OCI-LY7 (cell line): ENCODE data around the gene NHERF2. TPM values are rescaled to one million over a fixed set of nuclear protein-coding genes. Genes with fewer than 3 reads are reported as not detected.
A peak's percentile ranks its signal among the peaks of the same experiment; 100 is the strongest.

Source experiments
- BruUV-seq: library from RNA; stranded (reverse); fragments of 400-500 nt; replicated peaks from 2 replicates; lab custom pipeline; 2021; lab: Mats Ljungman, UMichigan
- CTCF ChIA-PET: fragments of 300-600 bp; sonication (Branson Sonifier 250); formaldehyde crosslinking; loops from one replicate; lab custom pipeline; 2022; ENCODE audit warnings: antibody characterized with exemption; ENCODE audit not compliant: unreplicated experiment; lab: Charles Lee
- POLR2A ChIA-PET: fragments of 300-600 bp; sonication (Branson Sonifier 250); formaldehyde crosslinking; loops from one replicate; lab custom pipeline; 2022; ENCODE audit warnings: antibody characterized with exemption; lab: Charles Lee
- DNase-seq: peaks from one replicate; pipeline ENCODE4 v3.0.0-alpha.2; 2015; ENCODE audit warnings: low spot score
- H2AFZ ChIP-seq: fragments of 200-600 bp; sonication (generic), shearing (Covaris generic); 2 replicates; pipeline ENCODE4 v1.6.1; 2014; ENCODE audit warnings: mild to moderate bottlenecking, antibody characterized with exemption, low read length, moderate library complexity
- H3K27ac ChIP-seq: fragments of 200-600 bp; sonication (generic); 2 replicates; pipeline ENCODE4 v1.5.1; 2014; ENCODE audit warnings: mixed run types, low read depth, mild to moderate bottlenecking, moderate library complexity, low read length, inconsistent platforms; ENCODE audit not compliant: poor library complexity, severe bottlenecking
- H3K36me3 ChIP-seq: fragments of 200-600 bp; sonication (generic); 2 replicates; pipeline ENCODE4 v1.6.1; 2014; ENCODE audit warnings: mild to moderate bottlenecking, antibody characterized with exemption, low read length, moderate library complexity, mixed read lengths; ENCODE audit not compliant: insufficient read depth
- H3K4me1 ChIP-seq: fragments of 200-600 bp; sonication (generic); 2 replicates; pipeline ENCODE4 v1.5.1; 2014; ENCODE audit warnings: mild to moderate bottlenecking, low read length; ENCODE audit not compliant: insufficient read depth, poor library complexity, severe bottlenecking
- H3K4me2 ChIP-seq: fragments of 200-600 bp; sonication (generic); 2 replicates; pipeline ENCODE4 v1.6.1; 2014; ENCODE audit warnings: mild to moderate bottlenecking, low read length
- H3K4me3 ChIP-seq: fragments of 200-600 bp; sonication (generic); 2 replicates; pipeline ENCODE4 v1.5.1; 2014; ENCODE audit warnings: mild to moderate bottlenecking, low read depth, low read length; ENCODE audit not compliant: poor library complexity, severe bottlenecking
- H3K79me2 ChIP-seq: fragments of 200-600 bp; sonication (generic); 2 replicates; pipeline ENCODE4 v1.6.1; 2016; ENCODE audit warnings: low read depth, mild to moderate bottlenecking, low read length, moderate library complexity, mixed read lengths; ENCODE audit not compliant: insufficient read depth
- H3K9me2 ChIP-seq: fragments of 200-600 bp; sonication (generic); 2 replicates; pipeline ENCODE4 v1.6.1; 2016; ENCODE audit warnings: mild to moderate bottlenecking, low read length, mixed read lengths; ENCODE audit not compliant: insufficient read depth
- H3K9me3 ChIP-seq: fragments of 200-600 bp; sonication (generic); 2 replicates; pipeline ENCODE4 v1.6.1; 2014; ENCODE audit warnings: mild to moderate bottlenecking, mixed run types, low read length, mixed read lengths
- H4K20me1 ChIP-seq: fragments of 200-600 bp; sonication (generic); 2 replicates; pipeline ENCODE4 v1.6.1; 2014; ENCODE audit warnings: mild to moderate bottlenecking, antibody characterized with exemption, low read length, moderate library complexity, mixed read lengths; ENCODE audit not compliant: insufficient read depth
- CTCF ChIP-seq: fragments of 200-600 bp; sonication (generic); conservative IDR thresholded peaks from 2 replicates; pipeline ENCODE4 v1.5.1; 2014; ENCODE audit warnings: mild to moderate bottlenecking, antibody characterized with exemption, low read length, moderate library complexity, mixed read lengths
- EZH2phosphoT487 ChIP-seq: fragments of 200-600 bp; sonication (generic); IDR thresholded peaks from 2 replicates; pipeline ENCODE4 v1.6.1; 2018; ENCODE audit warnings: low read depth, borderline replicate concordance, mild to moderate bottlenecking, mixed run types, antibody characterized with exemption, low read length, moderate library complexity, mixed read lengths
- intact Hi-C: fragments of 100-400 bp; cut with micrococcal nuclease; formaldehyde crosslinking; loops from one replicate; pipeline ENCODE4 v1.10.0; 2022; ENCODE audit not compliant: unreplicated experiment
- total RNA-seq, 2 experiments: library from RNA; depleted of rRNA in 1 of 2; stranded (reverse); fragments of >200 nt in 1 of 2; shearing (Covaris generic) in 1 of 2; gene quantifications; 2 replicates each; pipeline ENCODE4 v1.2.3, GENCODE V29; 2014 to 2022

The NHERF2 gene
- total RNA-seq, 2 experiments from 2014 or later: 0.27 TPM; not detected in 1

- intact Hi-C loops: loop anchor here (1.0 kb wide), 1 partner anchor 11 kb away; the partner anchor contains the start of gene TBL3
- Histone ChIP-seq H2AFZ (peak within 1 kb of the TSS; percentile 44; the same call in 1 of the 2 replicates), H3K79me2 (no peaks in the 10 kb centered on the region), H3K9me3 (no peaks in the 10 kb centered on the region), H3K4me1 (peaks cover 14% of the 10 kb centered on the region), H3K9me2 (no peaks in the 10 kb centered on the region), H3K27ac (peak within 1 kb of the TSS; percentile 37), H3K4me2 (peak within 1 kb of the TSS; percentile 85), H3K4me3 (peak within 1 kb of the TSS; percentile 82), H4K20me1 (no peaks in the 10 kb centered on the region), H3K36me3 (peaks cover 18% of the 10 kb centered on the region; the same call in 1 of the 2 replicates)
- ChIA-PET CTCF (no interaction called here), POLR2A (no interaction called here)
- no TSS peak for BruUV-seq
- TF ChIP-seq CTCF (peak; percentile 59; the same call in 1 of the 2 replicates), EZH2phosphoT487 (no peak)
- DNase-seq: peak; percentile 80
Observed at GRCh38 chr16:1983544-1984346, 43.0 kb upstream of the NHERF2 start, which contains the start of gene GFER. GFER (plus strand) TSS chr16:1984193; CDS start chr16:1984219, 26 bp downstream.

- Histone ChIP-seq H3K4me1 (peaks cover 14% of the 10 kb centered on the region), H4K20me1 (no peaks in the 10 kb centered on the region), H3K79me2 (no peaks in the 10 kb centered on the region), H3K27ac (peak overlapping the region; percentile 37), H2AFZ (peak overlapping the region; percentile 44; the same call in 1 of the 2 replicates), H3K9me3 (no peaks in the 10 kb centered on the region), H3K4me3 (peak overlapping the region; percentile 82), H3K36me3 (peaks cover 13% of the 10 kb centered on the region; the same call in 1 of the 2 replicates), H3K4me2 (peak overlapping the region; percentile 85), H3K9me2 (no peaks in the 10 kb centered on the region)
- TSS peak; percentile 36 for BruUV-seq
- no peak for TF ChIP-seq EZH2phosphoT487
- no peak for TF ChIP-seq CTCF
- ChIA-PET POLR2A (interaction anchor here (0.7 to 1.1 kb wide), 2 partner anchors 13 to 188 kb away, joined by 3 read pairs; partner anchors contain the start of gene TBL3), CTCF (no interaction called here)
- DNase-seq: peak; percentile 19
- intact Hi-C loops: loop anchor here (1.0 kb wide), 1 partner anchor 12 kb away; the partner anchor contains the start of gene TBL3
Observed at GRCh38 chr16:1984347-1985225, 42.1 kb upstream of the NHERF2 start.
